H9 (cell line): Measurements from ENCODE around the gene DIS3L2. TPM values are rescaled to one million over a fixed set of nuclear protein-coding genes. Genes with fewer than 3 reads are reported as not detected.

Source experiments
- DNase-seq: peaks from one replicate; pipeline ENCODE4 v3.0.0-alpha.2; 2017
- H2AFZ ChIP-seq: one replicate; pipeline ENCODE4 v1.6.1; 2013; ENCODE audit warnings: mild to moderate bottlenecking, low read length, control low read depth, moderate library complexity
- H2AK5ac ChIP-seq: 2 replicates; pipeline ENCODE4 v1.6.1; 2013; ENCODE audit warnings: low read length, control low read depth, mixed read lengths; ENCODE audit not compliant: insufficient read length
- H2BK120ac ChIP-seq: one replicate; pipeline ENCODE4 v1.6.1; 2013; ENCODE audit warnings: low read depth, mild to moderate bottlenecking, low read length, control low read depth, inconsistent platforms; ENCODE audit not compliant: poor library complexity, severe bottlenecking
- H2BK12ac ChIP-seq: 2 replicates; pipeline ENCODE4 v1.6.1; 2013; ENCODE audit warnings: low read length, control low read depth, mixed read lengths, low read depth; ENCODE audit not compliant: insufficient read length
- H2BK15ac ChIP-seq: 2 replicates; pipeline ENCODE4 v1.6.1; 2013; ENCODE audit warnings: low read depth, low read length, control low read depth
- H2BK20ac ChIP-seq: one replicate; pipeline ENCODE4 v1.6.1; 2013; ENCODE audit warnings: low read depth, mild to moderate bottlenecking, low read length, control low read depth, inconsistent platforms; ENCODE audit not compliant: poor library complexity, severe bottlenecking
- H2BK5ac ChIP-seq: 2 replicates; pipeline ENCODE4 v1.6.1; 2013; ENCODE audit warnings: low read length, control low read depth, mixed read lengths; ENCODE audit not compliant: insufficient read length
- H3K14ac ChIP-seq: 2 replicates; pipeline ENCODE4 v1.6.1; 2013; ENCODE audit warnings: low read length, control low read depth; ENCODE audit not compliant: insufficient read depth
- H3K18ac ChIP-seq: 2 replicates; pipeline ENCODE4 v1.6.1; 2013; ENCODE audit warnings: low read depth, mild to moderate bottlenecking, mixed read lengths, low read length, control low read depth; ENCODE audit not compliant: insufficient read length
- H3K23ac ChIP-seq: 2 replicates; pipeline ENCODE4 v1.6.1; 2013; ENCODE audit warnings: low read length, control low read depth, mixed read lengths, low read depth; ENCODE audit not compliant: insufficient read length
- H3K23me2 ChIP-seq: 2 replicates; pipeline ENCODE4 v1.6.1; 2013; ENCODE audit warnings: low read depth, mild to moderate bottlenecking, mixed read lengths, low read length, control low read depth; ENCODE audit not compliant: insufficient read length, poor library complexity, severe bottlenecking
- H3K27ac ChIP-seq: 2 replicates; pipeline ENCODE4 v1.5.1; 2013; ENCODE audit warnings: low read length, control low read depth, mixed read lengths, low read depth; ENCODE audit not compliant: insufficient read length
- H3K27me3 ChIP-seq: 2 replicates; pipeline ENCODE4 v1.6.1; 2013; ENCODE audit warnings: low read length, control low read depth, inconsistent platforms; ENCODE audit not compliant: insufficient read depth
- H3K4ac ChIP-seq: 2 replicates; pipeline ENCODE4 v1.6.1; 2013; ENCODE audit warnings: low read depth, mild to moderate bottlenecking, control low read depth, inconsistent platforms, low read length, moderate library complexity
- H3K4me1 ChIP-seq: 2 replicates; pipeline ENCODE4 v1.6.1; 2013; ENCODE audit warnings: low read length, control low read depth, inconsistent platforms; ENCODE audit not compliant: insufficient read depth
- H3K4me2 ChIP-seq: 2 replicates; pipeline ENCODE4 v1.6.1; 2013; ENCODE audit warnings: low read length, control low read depth, mixed read lengths; ENCODE audit not compliant: insufficient read length, insufficient read depth
- H3K56ac ChIP-seq: 2 replicates; pipeline ENCODE4 v1.6.1; 2013; ENCODE audit warnings: low read depth, mild to moderate bottlenecking, mixed read lengths, low read length, control low read depth; ENCODE audit not compliant: insufficient read length
- H3K79me1 ChIP-seq: 2 replicates; pipeline ENCODE4 v1.6.1; 2013; ENCODE audit warnings: low read depth, mild to moderate bottlenecking, moderate library complexity, low read length, control low read depth, inconsistent platforms; ENCODE audit not compliant: insufficient read depth, poor library complexity, severe bottlenecking
- H3K79me2 ChIP-seq: 2 replicates; pipeline ENCODE4 v1.6.1; 2013; ENCODE audit warnings: low read length, control low read depth, inconsistent platforms; ENCODE audit not compliant: insufficient read depth
- H3K9ac ChIP-seq: 2 replicates; pipeline ENCODE4 v1.6.1; 2013; ENCODE audit warnings: low read length, control low read depth, mixed read lengths; ENCODE audit not compliant: insufficient read length; ENCODE audit errors: extremely low read depth
- H3K9me3 ChIP-seq: one replicate; pipeline ENCODE4 v1.6.1; 2013; ENCODE audit warnings: low read depth, low read length, inconsistent platforms; ENCODE audit not compliant: control insufficient read depth
- H3T11ph ChIP-seq: one replicate; pipeline ENCODE4 v1.6.1; 2013; ENCODE audit warnings: mild to moderate bottlenecking, low read length, control low read depth, inconsistent platforms
- H4K20me1 ChIP-seq: one replicate; pipeline ENCODE4 v1.6.1; 2013; ENCODE audit not compliant: control insufficient read depth, insufficient read length, insufficient read depth
- H4K5ac ChIP-seq: 2 replicates; pipeline ENCODE4 v1.6.1; 2013; ENCODE audit warnings: low read depth, mild to moderate bottlenecking, mixed read lengths, low read length, control low read depth; ENCODE audit not compliant: insufficient read length
- H4K8ac ChIP-seq: replicated peaks from 2 replicates; pipeline ENCODE4 v1.6.1; 2013; ENCODE audit warnings: low read length, control low read depth, mixed read lengths, low read depth; ENCODE audit not compliant: insufficient read length
- H4K91ac ChIP-seq: 2 replicates; pipeline ENCODE4 v1.6.1; 2013; ENCODE audit warnings: low read depth, mild to moderate bottlenecking, moderate library complexity, mixed read lengths, low read length, control low read depth; ENCODE audit not compliant: insufficient read length
- H3K27ac Mint-ChIP-seq, 3 experiments: 2 replicates in 2 of 3; 3 replicates in 1 of 3; pipeline ENCODE4 v1.8.0; 2020 to 2021; ENCODE audit warnings: mixed read lengths in 3 of 3, mild to moderate bottlenecking in 1 of 3, moderate library complexity in 1 of 3
- H3K27me3 Mint-ChIP-seq: 2 replicates; pipeline ENCODE4 v1.8.0; 2021; ENCODE audit warnings: low read depth, mild to moderate bottlenecking, moderate library complexity, mixed read lengths
- H3K36me3 Mint-ChIP-seq, 3 experiments: 2 replicates in 2 of 3; 3 replicates in 1 of 3; pipeline ENCODE4 v1.8.0; 2020 to 2021; ENCODE audit warnings: low read depth in 3 of 3, mixed read lengths in 3 of 3; ENCODE audit not compliant: insufficient read depth in 1 of 3
- H3K4me1 Mint-ChIP-seq, 2 experiments: 2 replicates each; pipeline ENCODE4 v1.8.0; 2020; ENCODE audit warnings: mixed read lengths in 2 of 2
- H3K4me3 Mint-ChIP-seq, 2 experiments: 2 replicates in 1 of 2; 3 replicates in 1 of 2; pipeline ENCODE4 v1.8.0; 2020 to 2021; ENCODE audit warnings: mild to moderate bottlenecking in 2 of 2, mixed read lengths in 2 of 2, moderate library complexity in 1 of 2
- H3K9me3 Mint-ChIP-seq, 2 experiments: 2 replicates in 1 of 2; 3 replicates in 1 of 2; pipeline ENCODE4 v1.8.0; 2020; ENCODE audit warnings: mild to moderate bottlenecking in 2 of 2, mixed read lengths in 2 of 2, moderate library complexity in 1 of 2
- CTCF ChIP-seq: fragments of 200-600 bp; sonication (generic); conservative IDR thresholded peaks from 3 replicates; pipeline ENCODE4 v1.8.0; 2021; ENCODE audit warnings: antibody characterized with exemption, mild to moderate bottlenecking
- WGBS: extraction: QIAGEN DNeasy Blood & Tissue Kit; methylation state at CpG from one replicate; pipeline ENCODE4 v1.1.7; 2013; ENCODE audit warnings: missing lambda C conversion rate, low lambda C conversion rate, mixed read lengths; ENCODE audit not compliant: insufficient read length; ENCODE audit errors: extremely low coverage; 5-methylcytosine and 5-hydroxymethylcytosine counted together
- total RNA-seq: library from RNA; stranded (reverse); gene quantifications from 2 replicates; pipeline ENCODE4 v1.2.1, GENCODE V29; 2021

Gene DIS3L2
- total RNA-seq, 1 experiment from 2014 or later = 28.1 TPM

DNA sequence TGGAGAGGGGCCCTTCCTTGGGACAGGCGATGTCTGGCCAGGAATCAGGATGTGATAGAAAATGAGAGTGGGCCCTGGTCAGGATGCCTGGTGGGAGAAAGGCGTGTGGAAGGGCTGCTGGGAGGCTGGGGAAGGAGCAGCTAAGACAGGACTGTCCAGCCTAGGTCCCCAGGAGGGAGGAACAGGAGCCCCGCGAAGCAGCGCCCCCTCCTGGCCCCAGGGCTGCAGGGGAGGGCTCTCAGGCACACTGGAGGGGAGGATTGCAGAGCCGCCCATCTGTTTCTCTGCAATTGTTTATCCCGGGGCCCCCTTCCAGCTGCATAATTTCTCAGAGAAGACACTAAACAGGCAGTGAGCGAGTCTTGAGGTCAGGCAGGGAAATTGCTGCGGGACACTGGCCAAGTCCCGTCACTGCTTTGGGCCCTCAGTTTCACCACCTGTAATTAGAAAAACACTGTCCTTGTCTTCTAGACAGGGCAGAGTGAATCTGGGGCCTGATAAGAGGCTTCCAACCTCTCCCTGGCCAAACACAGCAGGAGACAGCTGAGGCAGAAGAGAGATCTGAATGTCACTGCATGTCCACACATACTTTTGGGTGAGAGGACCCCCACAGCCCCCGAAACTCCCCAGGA is 31.4 kb upstream of the DIS3L2 start:
- Histone ChIP-seq H3K79me2 (no peaks in the 10 kb centered on the region), H3K9me3 (no peaks in the 10 kb centered on the region), H2BK20ac (no peak overlapping the region), H2BK120ac (no peak overlapping the region), H4K91ac (no peak overlapping the region), H2BK12ac (no peak overlapping the region), H2BK15ac (no peak overlapping the region), H2AFZ (no peak overlapping the region), H3K4me2 (no peak overlapping the region), H3K4me1 (no peaks in the 10 kb centered on the region), H3K23ac (no peak overlapping the region), H3K56ac (no peak overlapping the region), H3K23me2 (peaks cover 19% of the 10 kb centered on the region), H3K18ac (no peak overlapping the region), H3K27ac (no peak overlapping the region), H4K5ac (no peak overlapping the region), H3K14ac (no peak overlapping the region), H2BK5ac (no peak overlapping the region), H2AK5ac (no peak overlapping the region), H4K8ac (no peak overlapping the region), H3K27me3 (peaks cover 17% of the 10 kb centered on the region; the same call in 1 of the 2 replicates), H3K4ac (no peak overlapping the region), H3K79me1 (no peaks in the 10 kb centered on the region), H4K20me1 (no peaks in the 10 kb centered on the region), H3T11ph (no peak overlapping the region), H3K9ac (no peak overlapping the region)
- WGBS = no CpG with 5 or more reads among the region's 11 CpGs
- H3K4me1 Mint-ChIP-seq = peaks cover 11 to 16% of the 10 kb centered on the region in 2 experiments
- H3K27ac Mint-ChIP-seq = no peak overlapping the region
- no peaks in the 10 kb centered on the region; a peak in 1 of 5 replicates for H3K9me3 Mint-ChIP-seq
- H3K36me3 Mint-ChIP-seq = no peaks in the 10 kb centered on the region
- peak; percentile 89 for TF ChIP-seq CTCF
- peaks cover 58% of the 10 kb centered on the region for H3K27me3 Mint-ChIP-seq
- peak; percentile 82 for DNase-seq
- H3K4me3 Mint-ChIP-seq = no peak overlapping the region
